Gastrocnemius medialis (tissue), 4 donors: ENCODE data around the gene NOX5.

Experiments
- POLR2A ChIP-seq, 2 donors: fragments of 450-650 bp; IDR thresholded peaks; one replicate each; pipeline ENCODE4 v1.6.1; 2017; ENCODE audit warnings: antibody characterized with exemption in 2 of 2, mild to moderate bottlenecking in 2 of 2, moderate library complexity in 2 of 2
- TF ChIP-seq, protein P1 (sequence below), 5 experiments: fragments of 450-650 bp in 3 of 5; fragments of 200-600 bp in 2 of 5; sonication (generic) in 2 of 5; IDR thresholded peaks in 4 of 5; conservative IDR thresholded peaks in 1 of 5; 1 replicate in 4 of 5; 2 replicates in 1 of 5; pipeline ENCODE4 v1.5.1; 2016 to 2019; ENCODE audit warnings: antibody characterized with exemption in 5 of 5, mild to moderate bottlenecking in 3 of 5, moderate library complexity in 3 of 5

DNA sequence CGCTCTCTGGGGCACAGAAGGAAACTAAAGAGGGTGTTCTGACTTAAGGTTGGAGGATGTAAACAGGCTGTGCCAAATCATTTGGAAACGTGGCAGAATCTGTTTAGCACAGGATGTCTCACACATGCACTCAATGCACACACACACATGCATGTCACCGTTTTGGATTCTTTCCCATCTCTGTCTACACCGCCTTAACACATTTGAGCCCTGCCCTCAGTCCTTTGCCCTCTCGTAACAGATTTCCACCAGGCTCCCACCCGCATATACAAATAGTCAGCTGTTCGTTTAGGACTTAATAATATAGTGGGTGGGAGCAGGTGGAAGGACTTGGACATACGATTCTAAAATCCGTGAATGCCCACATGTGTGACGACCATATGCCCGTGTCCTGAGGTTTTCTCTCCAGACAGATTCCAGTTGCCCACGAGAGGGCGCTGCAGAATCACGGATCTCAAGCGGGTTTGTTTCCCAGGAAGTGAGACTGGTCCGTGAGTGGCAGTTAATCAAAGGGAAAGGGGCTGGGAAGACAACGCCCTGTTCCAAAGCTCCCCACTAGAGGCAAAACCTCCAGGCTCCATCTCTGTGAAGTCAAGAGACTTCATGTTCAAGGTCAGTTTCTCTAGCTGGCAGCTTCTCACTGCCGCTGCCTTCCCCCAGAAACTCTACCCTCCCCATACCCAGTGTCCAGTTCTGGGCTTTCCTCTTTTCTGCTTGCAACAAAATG is 44.5 kb downstream of the NOX5 start:
- TF ChIP-seq, protein P1, sequence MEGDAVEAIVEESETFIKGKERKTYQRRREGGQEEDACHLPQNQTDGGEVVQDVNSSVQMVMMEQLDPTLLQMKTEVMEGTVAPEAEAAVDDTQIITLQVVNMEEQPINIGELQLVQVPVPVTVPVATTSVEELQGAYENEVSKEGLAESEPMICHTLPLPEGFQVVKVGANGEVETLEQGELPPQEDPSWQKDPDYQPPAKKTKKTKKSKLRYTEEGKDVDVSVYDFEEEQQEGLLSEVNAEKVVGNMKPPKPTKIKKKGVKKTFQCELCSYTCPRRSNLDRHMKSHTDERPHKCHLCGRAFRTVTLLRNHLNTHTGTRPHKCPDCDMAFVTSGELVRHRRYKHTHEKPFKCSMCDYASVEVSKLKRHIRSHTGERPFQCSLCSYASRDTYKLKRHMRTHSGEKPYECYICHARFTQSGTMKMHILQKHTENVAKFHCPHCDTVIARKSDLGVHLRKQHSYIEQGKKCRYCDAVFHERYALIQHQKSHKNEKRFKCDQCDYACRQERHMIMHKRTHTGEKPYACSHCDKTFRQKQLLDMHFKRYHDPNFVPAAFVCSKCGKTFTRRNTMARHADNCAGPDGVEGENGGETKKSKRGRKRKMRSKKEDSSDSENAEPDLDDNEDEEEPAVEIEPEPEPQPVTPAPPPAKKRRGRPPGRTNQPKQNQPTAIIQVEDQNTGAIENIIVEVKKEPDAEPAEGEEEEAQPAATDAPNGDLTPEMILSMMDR (IDR thresholded peaks at IDR 0.05 in 4 of 5, conservative IDR thresholded peaks at IDR 0.05 in 1 of 5) = peak; percentile 85 to 89 (median 87)
- no peak for TF ChIP-seq POLR2A (IDR thresholded peaks at IDR 0.05)
